Calu3 (cell line): Measurements from ENCODE around the gene IFITM2. TPM values are rescaled to one million over a fixed set of nuclear protein-coding genes. Genes with fewer than 3 reads are reported as not detected.
"Not testable (repeated sequence)": the region's sequence is repeated elsewhere in the genome, so short reads cannot be mapped to it uniquely, and the experiment has no call there.

ENCODE experiments used
- BruUV-seq: library from RNA; stranded (reverse); fragments of 400-500 nt; replicated peaks from 2 replicates; lab custom pipeline; 2021; lab: Mats Ljungman, UMichigan
- CTCF ChIA-PET: fragments of 300-600 bp; sonication (Branson Sonifier 250); formaldehyde crosslinking; loops from one replicate; lab custom pipeline; 2022; ENCODE audit warnings: antibody characterized with exemption; lab: Charles Lee
- DNase-seq: peaks from one replicate; pipeline ENCODE4 v3.0.0; 2022
- H3K27ac Mint-ChIP-seq: one replicate; pipeline ENCODE4 v1.8.0; 2022; ENCODE audit warnings: mixed read lengths; ENCODE audit not compliant: unreplicated experiment
- H3K27me3 Mint-ChIP-seq: one replicate; pipeline ENCODE4 v1.8.0; 2022; ENCODE audit warnings: mixed read lengths; ENCODE audit not compliant: unreplicated experiment
- H3K36me3 Mint-ChIP-seq: one replicate; pipeline ENCODE4 v1.8.0; 2022; ENCODE audit warnings: mild to moderate bottlenecking, moderate library complexity, mixed read lengths; ENCODE audit not compliant: insufficient read depth, unreplicated experiment
- H3K4me1 Mint-ChIP-seq: one replicate; pipeline ENCODE4 v1.8.0; 2022; ENCODE audit warnings: mild to moderate bottlenecking, low read depth, mixed read lengths; ENCODE audit not compliant: unreplicated experiment
- H3K4me3 Mint-ChIP-seq: one replicate; pipeline ENCODE4 v1.8.0; 2022; ENCODE audit warnings: mild to moderate bottlenecking, low read depth, moderate library complexity, mixed read lengths; ENCODE audit not compliant: unreplicated experiment
- H3K9me3 Mint-ChIP-seq: one replicate; pipeline ENCODE4 v1.8.0; 2022; ENCODE audit warnings: low read depth, mixed read lengths; ENCODE audit not compliant: unreplicated experiment
- intact Hi-C: fragments of 100-400 bp; cut with micrococcal nuclease; formaldehyde crosslinking; loops from one replicate; pipeline ENCODE4 v1.10.0; 2022; ENCODE audit not compliant: unreplicated experiment
- total RNA-seq: library from RNA; stranded (reverse); gene quantifications from 2 replicates; pipeline ENCODE4 v1.2.3, GENCODE V29; 2022
- TF ChIP-seq, protein P1 (sequence below): fragments of 200-600 bp; IDR thresholded peaks from one replicate; pipeline ENCODE4 v1.8.0; 2022; ENCODE audit warnings: antibody characterized with exemption; ENCODE audit not compliant: unreplicated experiment

Gene IFITM2
- total RNA-seq, 1 experiment from 2014 or later, result 29.1 TPM

DNA sequence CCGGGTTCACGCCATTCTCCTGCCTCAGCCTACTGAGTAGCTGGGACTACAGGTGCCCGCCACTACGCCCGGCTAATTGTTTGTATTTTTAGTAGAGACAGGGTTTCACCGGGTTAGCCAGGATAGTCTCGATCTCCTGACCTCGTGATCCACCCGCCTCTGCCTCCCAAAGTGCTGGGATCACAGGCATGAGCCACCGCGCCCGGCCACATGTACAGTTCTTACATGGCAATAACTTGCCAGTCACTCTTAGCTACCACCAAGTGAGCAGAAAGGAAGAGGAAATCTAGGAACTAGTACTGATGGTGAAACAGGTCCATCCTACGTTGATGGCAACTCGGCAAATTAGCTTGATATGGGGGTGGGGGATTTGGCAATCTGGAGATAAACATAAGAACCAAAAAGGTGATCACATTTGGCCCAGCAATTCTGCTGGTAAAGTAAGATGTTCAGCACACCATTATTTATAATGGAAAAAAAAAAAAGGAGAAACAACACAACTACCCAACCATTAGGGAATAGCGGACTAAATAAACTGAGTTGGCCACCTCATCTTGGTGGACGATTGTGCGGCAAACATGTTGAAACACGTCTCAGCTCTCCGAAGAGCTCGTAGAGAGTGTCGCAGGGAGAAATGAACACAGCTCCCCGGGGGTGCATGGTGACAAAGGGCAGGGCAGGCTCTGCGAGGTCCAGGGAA, 24.1 kb upstream of the IFITM2 start:
- Mint-ChIP-seq H3K27me3 (peaks cover 90% of the 10 kb centered on the region), H3K27ac (no peak overlapping the region), H3K9me3 (no peaks in the 10 kb centered on the region), H3K4me3 (no peak overlapping the region), H3K4me1 (peaks cover 9% of the 10 kb centered on the region), H3K36me3 (peaks cover 5% of the 10 kb centered on the region)
- no TSS peak for BruUV-seq
- DNase-seq, result no peak
- intact Hi-C loops, result no loop called here
- TF ChIP-seq, protein P1, sequence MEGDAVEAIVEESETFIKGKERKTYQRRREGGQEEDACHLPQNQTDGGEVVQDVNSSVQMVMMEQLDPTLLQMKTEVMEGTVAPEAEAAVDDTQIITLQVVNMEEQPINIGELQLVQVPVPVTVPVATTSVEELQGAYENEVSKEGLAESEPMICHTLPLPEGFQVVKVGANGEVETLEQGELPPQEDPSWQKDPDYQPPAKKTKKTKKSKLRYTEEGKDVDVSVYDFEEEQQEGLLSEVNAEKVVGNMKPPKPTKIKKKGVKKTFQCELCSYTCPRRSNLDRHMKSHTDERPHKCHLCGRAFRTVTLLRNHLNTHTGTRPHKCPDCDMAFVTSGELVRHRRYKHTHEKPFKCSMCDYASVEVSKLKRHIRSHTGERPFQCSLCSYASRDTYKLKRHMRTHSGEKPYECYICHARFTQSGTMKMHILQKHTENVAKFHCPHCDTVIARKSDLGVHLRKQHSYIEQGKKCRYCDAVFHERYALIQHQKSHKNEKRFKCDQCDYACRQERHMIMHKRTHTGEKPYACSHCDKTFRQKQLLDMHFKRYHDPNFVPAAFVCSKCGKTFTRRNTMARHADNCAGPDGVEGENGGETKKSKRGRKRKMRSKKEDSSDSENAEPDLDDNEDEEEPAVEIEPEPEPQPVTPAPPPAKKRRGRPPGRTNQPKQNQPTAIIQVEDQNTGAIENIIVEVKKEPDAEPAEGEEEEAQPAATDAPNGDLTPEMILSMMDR, result no peak
- CTCF ChIA-PET, result interaction anchor here (0.5 kb wide), 1 partner anchor 62 kb away, joined by 3 read pairs; no protein-coding TSS in a partner anchor

DNA sequence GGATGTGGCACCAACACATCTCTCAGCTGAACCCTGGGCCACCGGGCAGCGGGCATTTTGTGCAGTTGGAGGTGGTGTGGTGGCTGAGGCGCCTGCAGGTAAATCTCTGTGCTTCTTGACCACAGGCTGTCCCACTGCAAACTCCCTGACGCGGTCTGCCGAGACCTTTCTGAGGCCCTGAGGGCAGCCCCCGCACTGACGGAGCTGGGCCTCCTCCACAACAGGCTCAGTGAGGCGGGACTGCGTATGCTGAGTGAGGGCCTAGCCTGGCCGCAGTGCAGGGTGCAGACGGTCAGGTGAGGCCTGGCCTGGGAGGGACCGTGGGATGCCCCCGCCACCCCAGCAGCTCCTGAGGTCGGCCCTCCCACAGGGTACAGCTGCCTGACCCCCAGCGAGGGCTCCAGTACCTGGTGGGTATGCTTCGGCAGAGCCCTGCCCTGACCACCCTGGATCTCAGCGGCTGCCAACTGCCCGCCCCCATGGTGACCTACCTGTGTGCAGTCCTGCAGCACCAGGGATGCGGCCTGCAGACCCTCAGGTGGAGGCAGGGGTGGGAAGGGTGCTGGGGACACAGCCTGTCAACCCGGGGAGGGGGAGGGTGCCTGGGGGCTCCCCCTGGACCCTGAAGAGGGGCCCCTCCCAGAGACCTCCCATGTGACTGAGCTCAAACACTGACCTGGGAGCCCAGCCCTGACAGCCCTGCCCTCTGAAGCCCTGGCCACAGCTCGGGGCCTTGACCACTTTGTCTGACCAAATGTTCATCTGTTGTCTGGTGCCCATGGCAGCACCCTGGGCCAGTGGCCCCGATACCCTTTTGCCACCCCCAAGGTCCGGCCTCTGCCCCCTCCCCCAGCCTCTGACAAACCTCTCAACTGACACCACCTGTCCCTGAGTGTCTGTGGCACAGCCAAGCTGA, 23.3 kb upstream of the IFITM2 start:
- H3K4me3 Mint-ChIP-seq, result no peak overlapping the region
- no peak overlapping the region for H3K27ac Mint-ChIP-seq
- no peaks in the 10 kb centered on the region for H3K9me3 Mint-ChIP-seq
- TF ChIP-seq, protein P1, result no peak
- peaks cover 9% of the 10 kb centered on the region for H3K4me1 Mint-ChIP-seq
- peaks cover 5% of the 10 kb centered on the region for H3K36me3 Mint-ChIP-seq
- DNase-seq, result no peak
- intact Hi-C loops, result no loop called here
- CTCF ChIA-PET, result no interaction called here
- H3K27me3 Mint-ChIP-seq, result peaks cover 83% of the 10 kb centered on the region
- BruUV-seq, result no TSS peak

DNA sequence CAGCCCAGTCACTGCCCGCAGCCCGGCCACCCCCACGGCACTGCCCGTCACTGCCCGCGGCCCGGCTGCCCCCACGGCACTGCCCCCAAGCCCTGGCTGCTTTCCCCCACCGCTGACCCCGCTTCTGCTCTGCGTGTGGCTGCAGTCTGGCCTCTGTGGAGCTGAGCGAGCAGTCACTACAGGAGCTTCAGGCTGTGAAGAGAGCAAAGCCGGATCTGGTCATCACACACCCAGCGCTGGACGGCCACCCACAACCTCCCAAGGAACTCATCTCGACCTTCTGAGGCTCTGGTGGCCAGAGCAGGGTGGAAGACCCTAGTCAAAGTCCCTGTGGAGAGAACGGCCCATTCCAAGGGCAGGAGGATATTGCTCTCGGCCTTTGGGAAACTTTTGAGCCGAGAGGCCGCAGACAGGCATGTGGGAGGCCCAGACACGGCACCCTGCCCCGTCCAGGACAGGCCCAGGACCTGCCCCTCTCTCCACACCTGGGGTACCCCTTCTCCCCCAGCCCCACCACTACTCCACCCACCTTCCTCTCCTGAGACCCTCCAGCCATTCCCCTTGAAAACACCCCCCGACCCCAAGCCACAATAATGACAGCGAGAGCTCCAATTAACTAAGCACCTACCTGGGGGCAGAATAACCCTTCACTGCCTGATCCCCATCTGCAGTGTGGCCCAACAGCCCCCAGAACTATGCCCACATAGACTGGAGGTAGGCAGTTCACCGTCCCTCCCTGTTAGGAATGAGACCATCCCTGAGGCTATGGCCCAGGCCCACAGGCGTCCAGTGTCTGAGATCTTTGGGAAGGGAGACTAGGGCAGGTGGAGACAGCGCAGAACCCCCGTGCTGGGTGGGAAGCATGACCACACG, 22.4 kb upstream of the IFITM2 start:
- Mint-ChIP-seq H3K4me3 (no peak overlapping the region), H3K4me1 (peaks cover 9% of the 10 kb centered on the region), H3K36me3 (peaks cover 11% of the 10 kb centered on the region), H3K27me3 (peaks cover 83% of the 10 kb centered on the region), H3K9me3 (no peaks in the 10 kb centered on the region), H3K27ac (no peak overlapping the region)
- DNase-seq, result no peak
- no TSS peak for BruUV-seq
- TF ChIP-seq, protein P1, result no peak
- CTCF ChIA-PET, result no interaction called here
- intact Hi-C loops, result no loop called here

DNA sequence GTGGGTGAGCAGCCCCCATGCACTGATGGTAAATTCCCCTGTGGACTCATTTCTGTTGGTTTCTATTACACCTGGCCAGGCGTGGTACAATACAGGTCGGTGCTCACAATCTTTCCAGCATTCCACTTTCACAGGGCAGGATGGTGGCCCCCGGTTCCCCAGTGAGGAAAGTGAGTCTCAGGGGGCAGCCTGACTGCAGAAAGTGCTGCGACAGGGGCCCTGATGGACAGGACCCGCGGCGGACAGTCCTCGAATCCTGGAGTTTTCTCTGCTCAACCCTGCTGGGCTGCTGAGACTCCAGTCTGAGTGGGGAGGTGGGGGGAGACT, 21.8 kb upstream of the IFITM2 start:
- CTCF ChIA-PET, result no interaction called here
- H3K36me3 Mint-ChIP-seq, result peaks cover 13% of the 10 kb centered on the region
- no peak overlapping the region for H3K27ac Mint-ChIP-seq
- intact Hi-C loops, result no loop called here
- TF ChIP-seq, protein P1, result no peak
- BruUV-seq, result no TSS peak
- no peak overlapping the region for H3K4me3 Mint-ChIP-seq
- no peaks in the 10 kb centered on the region for H3K9me3 Mint-ChIP-seq
- H3K27me3 Mint-ChIP-seq, result peaks cover 77% of the 10 kb centered on the region
- peaks cover 9% of the 10 kb centered on the region for H3K4me1 Mint-ChIP-seq
- DNase-seq, result no peak

DNA sequence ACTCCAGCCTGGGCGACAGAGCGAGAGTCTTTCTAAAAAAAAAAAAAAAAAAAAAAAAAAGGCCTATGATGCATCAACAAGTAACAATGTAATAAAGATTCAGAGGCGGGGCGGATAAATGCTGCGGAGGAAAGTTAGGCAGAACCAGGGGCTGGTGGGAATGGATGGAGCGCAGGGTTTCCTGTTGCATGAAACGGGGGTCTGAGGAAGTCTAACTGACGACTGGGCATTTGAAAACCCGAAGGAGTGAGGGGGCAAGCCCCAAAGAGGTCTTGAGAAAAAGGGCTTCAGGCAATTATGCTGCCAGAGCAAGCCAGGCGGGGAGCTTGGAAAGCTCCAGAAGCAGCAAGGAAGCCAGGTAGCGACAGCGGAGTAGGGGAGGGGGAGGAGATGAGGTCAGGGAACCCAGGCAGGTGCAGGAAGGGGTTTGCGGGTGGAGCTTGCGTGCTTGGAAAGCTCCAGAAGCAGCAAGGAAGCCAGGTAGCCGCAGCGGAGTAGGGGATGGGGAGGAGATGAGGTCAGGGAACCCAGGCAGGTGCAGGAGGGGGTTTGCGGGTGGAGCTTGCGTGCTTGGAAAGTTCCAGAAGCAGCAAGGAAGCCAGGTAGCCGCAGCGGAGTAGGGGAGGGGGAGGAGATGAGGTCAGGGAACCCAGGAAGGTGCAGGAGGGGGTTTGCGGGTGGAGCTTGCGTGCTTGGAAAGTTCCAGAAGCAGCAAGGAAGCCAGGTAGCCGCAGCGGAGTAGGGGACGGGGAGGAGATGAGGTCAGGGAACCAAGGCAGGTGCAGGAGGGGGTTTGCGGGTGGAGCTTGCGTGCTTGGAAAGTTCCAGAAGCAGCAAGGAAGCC, 20.4 kb upstream of the IFITM2 start:
- CTCF ChIA-PET, H3K4me1 Mint-ChIP-seq, intact Hi-C loops, DNase-seq, H3K27ac Mint-ChIP-seq, H3K9me3 Mint-ChIP-seq, BruUV-seq: not testable (repeated sequence)
- Mint-ChIP-seq H3K4me3 (peak overlapping the region; percentile 75), H3K36me3 (peaks cover 13% of the 10 kb centered on the region), H3K27me3 (peaks cover 64% of the 10 kb centered on the region)
